Upper lobe of left lung (tissue), 6 donors: ENCODE data around the gene PRKCH. TPM values are rescaled to one million over a fixed set of nuclear protein-coding genes. Genes with fewer than 3 reads are reported as not detected.
A peak's percentile ranks its signal among the peaks of the same experiment; 100 is the strongest.
"Not testable (repeated sequence)": the region's sequence is repeated elsewhere in the genome, so short reads cannot be mapped to it uniquely, and the experiment has no call there.

Experiments used
- ATAC-seq, 2 donors: fragments of 200-7000 bp; cut with Tn5 transposase; one replicate each; pipeline ENCODE4 v1.9.1; 2022; ENCODE audit warnings: mild to moderate bottlenecking in 2 of 2, moderate library complexity in 2 of 2; ENCODE audit not compliant: low FRiP score in 2 of 2
- DNase-seq, 2 donors: peaks; one replicate each; pipeline ENCODE4 v3.0.0-alpha.2; 2019 to 2020
- H3K27ac ChIP-seq, 4 donors: fragments of 200-600 bp; sonication (generic); one replicate each; pipeline ENCODE4 v1.5.1; 2016 to 2019
- H3K27me3 ChIP-seq, 4 donors: fragments of 200-600 bp; sonication (generic); one replicate each; pipeline ENCODE4 v1.5.1; 2017 to 2019
- H3K36me3 ChIP-seq, 4 donors: fragments of 200-600 bp; sonication (generic); one replicate each; pipeline ENCODE4 v1.5.1; 2016 to 2019
- H3K4me1 ChIP-seq, 4 donors: fragments of 200-600 bp; sonication (generic); one replicate each; pipeline ENCODE4 v1.5.1; 2018 to 2019
- H3K4me3 ChIP-seq, 4 donors: fragments of 200-600 bp; sonication (generic); one replicate each; pipeline ENCODE4 v1.5.1; 2017 to 2019; ENCODE audit warnings: mild to moderate bottlenecking in 2 of 4, moderate library complexity in 1 of 4
- H3K9me3 ChIP-seq, 4 donors: fragments of 200-600 bp; sonication (generic); one replicate each; pipeline ENCODE4 v1.5.1; 2018 to 2019
- CTCF ChIP-seq, 6 experiments: fragments of 450-650 bp in 4 of 6; fragments of 200-600 bp in 2 of 6; sonication (generic) in 2 of 6; IDR thresholded peaks; one replicate each; pipeline ENCODE4 v1.5.1; 2016 to 2019; ENCODE audit warnings: antibody characterized with exemption in 6 of 6
- EP300 ChIP-seq, 4 donors: sonication (generic); formaldehyde crosslinking; IDR thresholded peaks; one replicate each; pipeline ENCODE4 v1.5.1; 2017; ENCODE audit warnings: antibody characterized with exemption in 4 of 4, control low read depth in 2 of 4
- POLR2A ChIP-seq, 4 donors: fragments of 450-650 bp; IDR thresholded peaks; one replicate each; pipeline ENCODE4 v1.5.1; 2016 to 2017; ENCODE audit warnings: antibody characterized with exemption in 4 of 4, mild to moderate bottlenecking in 2 of 4
- POLR2AphosphoS5 ChIP-seq, 2 donors: sonication (generic); formaldehyde crosslinking; IDR thresholded peaks; one replicate each; pipeline ENCODE4 v1.5.1; 2017; ENCODE audit warnings: antibody characterized with exemption in 2 of 2
- WGBS, 2 donors: methylation state at CpG; one replicate each; pipeline ENCODE4 v1.1.5; 2017 to 2018; 5-methylcytosine and 5-hydroxymethylcytosine counted together
- total RNA-seq, 6 donors: library from RNA; depleted of rRNA in 4 of 6; stranded (reverse); fragments of >200 nt in 4 of 6; gene quantifications; one replicate each; pipeline versions ENCODE4 v1.1.0 to v1.2.1, GENCODE V29; 2016 to 2021
- donor health status: DM: no; HTN: no; CAD: no; lungs with moderate emphysema.
- donor health status: DM: no; HTN: yes; CAD: no; lungs with severe emphysema.

The PRKCH gene
- total RNA-seq, 6 donors from 2014 or later: 54.0 to 102 (median 76.6) TPM

GRCh38 chr14:61315313-61315712 lies 6.1 kb upstream of the PRKCH start:
- ATAC-seq: no peak
- Histone ChIP-seq H3K4me3 (no peak overlapping the region), H3K36me3 (no peaks in the 10 kb centered on the region), H3K9me3 (peaks cover 0 to 6% (median 6%) of the 10 kb centered on the region in 4 donors), H3K4me1 (peaks cover 0 to under 1% (median 0%) of the 10 kb centered on the region in 4 donors), H3K27me3 (no peaks in the 10 kb centered on the region), H3K27ac (no peak overlapping the region)
- no peak for DNase-seq
- TF ChIP-seq EP300 (IDR thresholded peaks at IDR 0.05) (no peak), POLR2AphosphoS5 (IDR thresholded peaks at IDR 0.05) (no peak), CTCF (IDR thresholded peaks at IDR 0.05) (no peak), POLR2A (IDR thresholded peaks at IDR 0.05) (no peak)
- 83 to 84% methylated on average over 4 of the region's 4 CpGs for WGBS, 2 donors

GRCh38 chr14:61319086-61319485 lies 2.3 kb upstream of the PRKCH start:
- H3K9me3 ChIP-seq: no peaks in the 10 kb centered on the region
- DNase-seq: no peak

GRCh38 chr14:61319706-61320105 lies 1.7 kb upstream of the PRKCH start:
- DNase-seq (no peak), ATAC-seq (no peak)
- H3K4me1 ChIP-seq: peaks cover 0 to 15% (median 2%) of the 10 kb centered on the region in 4 donors
- H3K36me3 ChIP-seq: no peaks in the 10 kb centered on the region
- WGBS, 2 donors: 60 to 78% methylated on average over 6 of the region's 6 CpGs
- no peaks in the 10 kb centered on the region for H3K9me3 ChIP-seq
- no peak overlapping the region for H3K27ac ChIP-seq
- H3K27me3 ChIP-seq: no peaks in the 10 kb centered on the region
- no peak overlapping the region for H3K4me3 ChIP-seq
- TF ChIP-seq CTCF (IDR thresholded peaks at IDR 0.05): no peak
- no peak for TF ChIP-seq EP300 (IDR thresholded peaks at IDR 0.05)
- no peak for TF ChIP-seq POLR2AphosphoS5 (IDR thresholded peaks at IDR 0.05)
- no peak for TF ChIP-seq POLR2A (IDR thresholded peaks at IDR 0.05)

More at GRCh38 chr14:61319086-61319485, 2.3 kb upstream of the PRKCH start:
- H3K36me3 ChIP-seq: no peaks in the 10 kb centered on the region
- H3K27ac ChIP-seq: no peak overlapping the region
- peaks cover 0 to 15% (median 2%) of the 10 kb centered on the region in 4 donors for H3K4me1 ChIP-seq
- WGBS, 2 donors: 80 to 84% methylated on average over 3 of the region's 3 CpGs
- no peak overlapping the region for H3K4me3 ChIP-seq
- no peak for ATAC-seq
- no peaks in the 10 kb centered on the region for H3K27me3 ChIP-seq
- TF ChIP-seq POLR2A (IDR thresholded peaks at IDR 0.05): no peak
- no peak for TF ChIP-seq CTCF (IDR thresholded peaks at IDR 0.05)
- no peak for TF ChIP-seq EP300 (IDR thresholded peaks at IDR 0.05)
- no peak for TF ChIP-seq POLR2AphosphoS5 (IDR thresholded peaks at IDR 0.05)

- Histone ChIP-seq H3K4me1 (peaks cover 0 to 15% (median 2%) of the 10 kb centered on the region in 4 donors), H3K27ac (peak overlapping the region in 1 of 4 donors; percentile 93)
- peak in 1 of 2 donors; percentile 27 for DNase-seq
- not testable (repeated sequence) for H3K4me3 ChIP-seq, H3K9me3 ChIP-seq, H3K36me3 ChIP-seq, ATAC-seq, H3K27me3 ChIP-seq
- WGBS, 2 donors: 85 to 88% methylated on average over 14 to 16 of the region's 16 CpGs
Observed at GRCh38 chr14:61320170-61320569, 1.2 kb upstream of the PRKCH start.

- ATAC-seq (peak in 1 of 2 donors; percentile 2), DNase-seq (peak in 1 of 2 donors; percentile 21)
- Histone ChIP-seq H3K9me3 (no peaks in the 10 kb centered on the region), H3K27ac (peak overlapping the region; percentile 89 to 93 (median 92)), H3K27me3 (no peaks in the 10 kb centered on the region), H3K36me3 (no peaks in the 10 kb centered on the region), H3K4me3 (peak overlapping the region; percentile 65 to 87 (median 78)), H3K4me1 (peaks cover 0 to 15% (median 2%) of the 10 kb centered on the region in 4 donors)
- WGBS, 2 donors: 32 to 41% methylated on average over 11 to 29 of the region's 29 CpGs
- TF ChIP-seq POLR2AphosphoS5 (IDR thresholded peaks at IDR 0.05) (no peak), POLR2A (IDR thresholded peaks at IDR 0.05) (no peak), EP300 (IDR thresholded peaks at IDR 0.05) (no peak), CTCF (IDR thresholded peaks at IDR 0.05) (no peak)
Observed at GRCh38 chr14:61320806-61321384, 484 bp upstream of the PRKCH start.
